ENCODE data around the gene INPPL1. TPM values are rescaled to one million over a fixed set of nuclear protein-coding genes. Genes with fewer than 3 reads are reported as not detected.

The INPPL1 gene
- total RNA-seq, 1 experiment from 2014 or later = 214 TPM

DNA sequence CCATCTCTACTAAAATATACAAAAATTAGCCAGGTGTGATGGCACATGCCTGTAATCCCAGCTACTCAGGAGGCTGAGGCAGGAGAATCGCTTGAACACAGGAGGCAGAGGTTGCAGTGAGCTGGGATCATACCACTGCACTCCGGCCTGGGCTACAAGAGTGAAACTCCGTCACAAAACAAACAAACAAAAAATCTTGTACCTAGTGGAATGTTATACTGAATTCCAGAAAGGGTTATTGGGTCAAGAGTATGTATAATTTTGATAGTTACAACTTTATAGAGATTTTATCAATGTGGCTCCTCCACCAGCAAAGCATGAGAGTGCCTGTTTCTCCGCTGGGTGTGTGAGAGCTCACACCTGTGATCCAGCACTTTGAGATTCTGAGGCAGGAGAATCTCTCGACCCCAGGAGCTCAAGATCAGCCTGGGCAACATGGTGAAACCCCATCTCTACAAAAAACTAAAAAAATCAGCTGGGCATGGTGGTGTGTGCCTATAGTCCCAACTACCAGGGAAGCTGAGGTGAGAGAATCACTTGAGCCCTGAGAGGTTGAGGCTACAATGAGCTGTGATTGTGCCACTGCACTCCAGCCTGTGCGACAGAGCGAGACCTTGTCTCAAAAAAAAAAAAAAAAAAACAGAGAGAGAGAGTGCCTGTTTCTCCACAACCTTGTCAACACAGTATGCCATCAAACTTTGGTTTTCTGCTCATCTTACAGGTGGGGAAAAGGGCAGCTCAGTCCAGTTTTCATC lies 45.3 kb upstream of the INPPL1 start:
- Histone ChIP-seq H3K27ac (ENCODE audit: insufficient read length, low read depth, low read length) (no peak overlapping the region), H3K4ac (ENCODE audit: low read depth, low read length) (no peak overlapping the region), H4K91ac (ENCODE audit: insufficient read length, low read depth, low read length) (no peak overlapping the region), H2BK12ac (ENCODE audit: insufficient read length, low read depth, low read length) (no peak overlapping the region), H3K18ac (ENCODE audit: insufficient read length, low read depth, low read length) (no peak overlapping the region), H2BK120ac (ENCODE audit: low read depth, low read length, poor library complexity, severe bottlenecking) (no peak overlapping the region), H2BK5ac (ENCODE audit: insufficient read length, low read length) (no peak overlapping the region), H3K23ac (ENCODE audit: insufficient read length, low read depth, low read length) (no peak overlapping the region), H3T11ph (ENCODE audit: low read length) (no peak overlapping the region), H2BK20ac (ENCODE audit: low read depth, low read length, poor library complexity, severe bottlenecking) (no peak overlapping the region), H2AFZ (ENCODE audit: low read length) (no peak overlapping the region), H2AK5ac (ENCODE audit: insufficient read length, low read length) (no peak overlapping the region), H3K9ac (ENCODE audit: extremely low read depth, insufficient read length, low read length) (no peak overlapping the region), H3K27me3 (ENCODE audit: insufficient read depth, low read length) (no peaks in the 10 kb centered on the region), H4K20me1 (ENCODE audit: control insufficient read depth, insufficient read depth, insufficient read length) (no peaks in the 10 kb centered on the region), H3K9me3 (ENCODE audit: control insufficient read depth, low read depth, low read length) (no peaks in the 10 kb centered on the region), H2BK15ac (ENCODE audit: low read depth, low read length) (no peak overlapping the region), H3K14ac (ENCODE audit: insufficient read depth, low read length) (no peak overlapping the region), H3K79me2 (ENCODE audit: insufficient read depth, low read length) (no peaks in the 10 kb centered on the region), H3K56ac (ENCODE audit: insufficient read length, low read depth, low read length) (no peak overlapping the region), H3K4me1 (ENCODE audit: insufficient read depth, low read length) (no peaks in the 10 kb centered on the region), H3K79me1 (ENCODE audit: insufficient read depth, low read depth, low read length, poor library complexity, severe bottlenecking) (no peaks in the 10 kb centered on the region), H4K8ac (replicated peaks; ENCODE audit: insufficient read length, low read depth, low read length) (no peak overlapping the region), H3K4me2 (ENCODE audit: insufficient read depth, insufficient read length, low read length) (no peak overlapping the region), H4K5ac (ENCODE audit: insufficient read length, low read depth, low read length) (no peak overlapping the region), H3K23me2 (ENCODE audit: insufficient read length, low read depth, low read length, poor library complexity, severe bottlenecking) (no peaks in the 10 kb centered on the region)
- WGBS (ENCODE audit: extremely low coverage, insufficient read length, low lambda C conversion rate) = no CpG with 5 or more reads among the region's 7 CpGs
- TF ChIP-seq CTCF (conservative IDR thresholded peaks at IDR 0.05) = no peak
- H3K4me3 Mint-ChIP-seq = no peak overlapping the region
- H3K36me3 Mint-ChIP-seq (ENCODE audit: insufficient read depth in 1 of 3, low read depth in 3 of 3) = no peaks in the 10 kb centered on the region
- no peaks in the 10 kb centered on the region for H3K9me3 Mint-ChIP-seq
- DNase-seq = no peak
- H3K27ac Mint-ChIP-seq = no peak overlapping the region
- H3K27me3 Mint-ChIP-seq (ENCODE audit: low read depth) = peaks cover 16% of the 10 kb centered on the region
- H3K4me1 Mint-ChIP-seq = peaks cover 9 to 11% of the 10 kb centered on the region in 2 experiments
